HG03460 (cell line): ENCODE results near the gene ROPN1B.
"Not testable (repeated sequence)": the region's sequence is repeated elsewhere in the genome, so short reads cannot be mapped to it uniquely, and the experiment has no call there.

Source experiments
- ATAC-seq: cut with Tn5 transposase; IDR thresholded peaks from one replicate; pipeline ENCODE4 v1.9.1; 2021; ENCODE audit not compliant: unreplicated experiment

The ROPN1B gene

DNA sequence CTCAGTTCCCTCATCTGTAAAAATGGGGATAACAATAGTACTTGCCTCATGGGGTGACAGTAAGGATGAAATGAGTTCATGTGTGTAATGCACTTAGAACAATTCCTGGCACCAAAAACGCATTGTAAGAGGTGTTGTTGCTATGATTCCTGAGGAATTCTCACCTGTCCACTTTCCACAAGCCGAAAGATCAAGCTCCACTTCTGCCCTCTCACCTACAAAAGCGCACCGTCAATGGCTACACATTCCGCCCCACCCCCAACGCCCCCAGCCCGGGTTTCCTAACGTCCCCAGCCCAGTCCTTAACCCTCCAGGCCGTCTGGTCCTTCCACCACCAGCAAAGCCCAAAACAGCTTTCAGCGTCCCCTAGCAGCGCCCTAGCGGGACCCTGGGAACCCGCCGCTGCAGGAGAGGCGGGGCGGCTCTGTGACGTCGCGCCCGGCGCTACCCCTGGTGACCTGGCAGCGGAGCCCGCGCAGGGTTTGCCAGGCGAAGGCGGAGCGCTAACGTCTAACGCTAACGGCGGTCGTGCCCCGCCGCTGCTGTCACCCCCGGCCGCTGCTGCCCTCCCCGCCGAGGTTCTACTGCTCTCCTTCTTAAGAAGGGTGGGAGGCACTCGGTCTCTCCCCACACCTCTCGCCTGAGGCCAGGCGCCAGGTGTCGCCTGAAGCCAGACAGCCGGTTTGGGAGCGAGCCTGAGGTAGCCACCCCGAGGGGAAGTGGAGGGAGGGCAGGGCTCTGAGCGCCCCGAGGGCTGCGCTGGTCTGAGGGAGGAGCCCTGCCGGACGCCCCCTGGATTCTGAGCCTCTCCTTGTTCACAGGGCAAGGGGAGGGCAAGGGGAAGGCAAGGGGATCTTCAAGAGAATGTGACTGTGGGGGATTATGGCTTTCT lies at the start of gene ROPN1B:
Gene ROPN1B (plus strand): TSS at position 478 of the 892 bp plus-strand sequence. CDS start 2,877 bp downstream, outside the sequence.
- ATAC-seq, result not testable (repeated sequence)

DNA sequence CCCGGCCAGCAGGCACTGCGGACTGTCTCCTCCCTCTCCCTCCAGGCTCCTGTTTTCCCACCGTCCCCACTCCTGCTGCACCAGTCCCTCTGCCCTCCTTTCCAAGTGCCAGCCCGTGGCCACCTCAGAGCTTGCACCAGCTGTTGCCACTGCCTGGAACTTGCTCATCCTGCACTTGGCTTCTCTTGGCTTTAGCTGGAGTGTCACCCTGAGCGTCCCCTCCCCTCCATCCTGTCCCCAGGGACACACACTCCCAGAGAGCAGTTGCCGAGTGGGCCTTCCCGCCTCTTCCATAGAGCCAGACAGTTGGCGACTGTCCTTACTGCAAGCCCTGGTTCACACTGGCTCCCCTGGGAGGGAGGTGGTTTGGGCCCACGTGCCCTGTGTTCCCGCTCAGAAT lies 48.8 kb upstream of the ROPN1B start:
- ATAC-seq, result not testable (repeated sequence)

DNA sequence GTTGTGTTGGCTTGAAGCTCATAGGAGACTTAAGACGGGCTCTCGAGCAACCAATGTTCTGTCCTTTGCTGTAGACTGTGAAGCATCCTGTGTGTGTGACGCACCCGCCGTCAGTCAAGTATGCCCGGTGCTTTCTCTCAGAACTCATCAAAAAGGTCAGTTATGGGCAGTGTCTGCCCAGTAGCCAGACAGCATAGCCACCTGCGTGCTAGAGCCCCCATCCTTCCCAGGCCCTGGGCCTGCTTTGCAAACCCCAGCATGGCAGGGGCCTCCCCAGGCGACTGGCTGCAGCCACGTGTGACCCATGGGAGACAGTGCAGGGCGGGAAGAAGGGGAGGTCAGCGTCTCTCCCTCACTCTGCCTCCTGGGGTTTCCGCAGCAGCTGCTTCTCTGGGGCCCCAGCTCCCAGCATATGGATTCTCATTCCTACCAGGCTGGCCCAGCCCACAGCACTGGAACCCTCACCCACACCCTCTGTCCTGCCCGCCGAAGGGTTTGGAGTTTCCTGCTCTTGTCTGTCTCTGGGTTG lies 48.2 kb upstream of the ROPN1B start:
- not testable (repeated sequence) for ATAC-seq

DNA sequence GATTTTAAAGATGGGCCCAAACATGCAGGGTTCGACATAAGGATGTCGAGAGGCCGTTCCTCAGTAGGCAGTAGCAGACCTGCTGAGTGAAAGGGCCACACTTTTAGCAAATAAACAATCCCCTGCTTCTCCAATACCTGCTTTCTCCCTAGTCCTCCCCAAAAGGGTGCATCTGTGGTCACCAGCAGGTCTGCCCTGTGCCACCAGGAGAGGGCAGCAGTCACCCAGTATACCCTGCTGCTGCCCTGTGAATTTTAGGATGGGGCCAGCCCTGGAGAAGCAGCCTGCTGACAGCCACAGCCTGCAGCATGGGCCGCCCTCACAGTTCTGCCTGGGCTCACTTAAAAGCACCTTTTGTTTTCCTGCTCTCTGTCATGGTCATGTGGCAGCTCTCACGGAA lies 47.3 kb upstream of the ROPN1B start:
- not testable (repeated sequence) for ATAC-seq

DNA sequence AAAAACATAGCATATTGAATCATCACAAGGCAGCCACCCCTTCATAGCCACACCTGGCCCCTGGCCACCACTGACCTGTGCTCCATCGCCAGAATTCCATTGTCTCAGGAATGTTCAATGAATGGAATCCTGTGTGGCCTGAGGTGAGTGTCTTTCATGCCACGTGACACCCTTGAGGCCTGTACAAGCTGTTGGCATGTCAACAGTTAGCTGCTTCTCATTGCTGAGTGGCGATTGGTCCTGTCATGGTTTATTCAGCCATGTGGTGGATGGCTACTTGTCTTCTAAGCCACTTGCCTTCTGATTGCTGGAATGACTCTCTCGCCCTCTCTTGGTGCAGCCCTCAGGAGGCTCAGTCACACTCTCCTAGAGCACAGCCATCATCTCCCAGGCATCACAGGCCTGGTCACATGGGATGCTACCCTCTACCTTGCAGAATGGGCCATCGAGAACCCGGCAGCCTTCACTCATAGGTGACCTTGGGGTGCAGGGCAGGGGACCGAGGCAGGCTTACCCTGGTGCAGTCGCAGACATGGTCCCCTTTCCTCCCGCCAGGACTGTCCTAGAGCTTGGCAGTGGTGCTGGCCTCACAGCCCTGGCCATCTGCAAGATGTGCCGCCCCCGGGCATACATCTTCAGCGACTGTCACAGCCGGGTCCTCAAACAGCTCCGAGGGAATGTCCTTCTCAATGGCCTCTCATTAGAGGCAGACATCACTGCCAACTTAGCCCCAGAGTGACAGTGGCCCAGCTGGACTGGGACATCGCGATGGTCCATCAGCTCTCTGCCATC lies 45.5 kb upstream of the ROPN1B start:
- ATAC-seq, result not testable (repeated sequence)

DNA sequence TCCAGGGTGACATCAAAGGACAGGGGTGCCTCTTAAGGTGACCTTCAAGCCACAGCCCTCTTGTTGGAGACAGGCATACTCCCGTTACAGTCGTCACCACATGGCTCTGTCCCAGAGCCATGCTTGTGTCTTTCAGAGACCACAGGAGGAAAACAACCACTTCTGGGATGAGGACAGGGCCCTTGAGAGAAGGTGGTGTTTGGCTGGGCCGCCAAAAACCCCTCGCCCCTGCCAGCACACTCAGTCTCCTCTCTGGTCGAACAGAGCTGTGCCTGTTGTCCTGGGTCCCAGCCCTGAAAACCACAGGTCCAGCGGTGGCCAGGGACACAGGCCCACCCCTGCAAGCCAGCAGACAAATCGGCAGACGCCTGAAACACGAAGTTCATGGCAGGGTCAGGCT lies 44.7 kb upstream of the ROPN1B start:
- ATAC-seq, result not testable (repeated sequence)

DNA sequence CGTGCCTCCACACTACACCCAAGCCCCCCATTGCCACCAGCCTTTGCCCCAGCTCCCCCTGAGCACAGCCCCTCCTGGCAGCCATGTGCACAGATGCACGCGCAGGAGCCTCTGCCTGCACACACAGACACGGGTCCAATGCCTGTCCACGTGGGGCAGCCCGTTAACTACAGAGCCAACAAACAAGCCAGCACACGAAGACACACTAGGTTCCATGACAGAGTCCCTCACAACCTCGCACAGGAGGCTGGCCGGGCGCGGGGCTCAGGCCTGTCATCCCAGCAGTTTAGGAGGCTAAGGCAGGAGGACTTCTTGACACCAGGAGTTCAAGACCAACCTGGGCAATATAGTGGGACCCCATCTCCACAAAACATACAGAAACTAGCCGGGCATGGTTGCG lies 43.3 kb upstream of the ROPN1B start:
- not testable (repeated sequence) for ATAC-seq

DNA sequence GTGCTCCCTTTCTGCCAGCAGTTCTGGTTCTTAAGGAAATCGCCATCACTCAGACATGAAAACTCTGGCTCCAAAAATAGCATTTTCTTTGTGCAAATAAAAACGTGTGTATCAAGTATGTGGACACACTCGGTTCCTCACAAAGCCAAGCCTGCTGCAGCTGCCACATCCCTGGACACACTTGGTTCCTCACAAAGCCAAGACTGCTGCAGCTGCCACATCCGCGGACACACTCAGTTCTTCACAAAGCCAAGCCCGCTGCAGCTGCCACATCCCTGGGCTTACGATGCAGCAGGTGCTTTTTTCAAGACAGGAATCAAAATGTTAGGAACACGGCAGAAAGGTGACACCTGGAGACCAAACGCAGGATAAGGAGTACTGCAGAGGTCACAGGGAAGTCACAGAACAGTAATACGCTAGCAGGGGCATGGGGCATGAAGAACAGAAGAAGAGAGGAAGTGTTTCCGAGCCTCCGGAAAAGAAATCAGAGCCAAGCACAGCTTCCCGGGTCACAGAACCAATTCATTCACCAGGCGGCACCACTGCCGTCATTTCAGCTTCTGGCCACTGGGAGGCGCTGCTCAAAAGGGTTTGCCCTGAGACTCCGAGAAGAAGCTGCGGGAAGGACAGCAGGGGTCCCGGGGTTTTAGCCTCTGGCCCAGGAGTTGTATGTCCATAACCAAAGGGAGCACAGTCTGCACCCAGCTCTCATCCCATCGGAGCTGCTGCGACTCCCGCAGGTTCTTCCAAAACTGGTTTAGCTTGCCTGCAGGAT lies 40.0 kb upstream of the ROPN1B start:
- ATAC-seq, result not testable (repeated sequence)

DNA sequence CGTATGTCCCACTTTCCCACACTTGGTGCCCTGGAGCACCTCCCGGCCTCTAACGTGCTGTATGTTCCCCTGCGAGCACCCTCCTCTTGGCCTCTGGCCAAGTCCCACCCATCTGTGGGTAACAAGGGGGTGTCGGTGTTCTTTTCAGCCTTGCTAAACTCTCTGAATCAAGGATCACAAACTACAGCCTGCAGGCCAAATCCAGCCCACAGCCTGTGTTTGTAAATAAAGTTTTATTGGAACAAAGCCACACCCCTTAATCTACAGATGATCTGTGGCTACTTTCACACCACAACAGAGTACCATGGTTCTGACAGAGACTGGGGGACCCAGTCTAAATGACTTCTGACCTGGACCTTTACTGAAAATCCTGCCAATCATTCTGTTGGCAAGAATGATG lies 39.2 kb upstream of the ROPN1B start:
- not testable (repeated sequence) for ATAC-seq

DNA sequence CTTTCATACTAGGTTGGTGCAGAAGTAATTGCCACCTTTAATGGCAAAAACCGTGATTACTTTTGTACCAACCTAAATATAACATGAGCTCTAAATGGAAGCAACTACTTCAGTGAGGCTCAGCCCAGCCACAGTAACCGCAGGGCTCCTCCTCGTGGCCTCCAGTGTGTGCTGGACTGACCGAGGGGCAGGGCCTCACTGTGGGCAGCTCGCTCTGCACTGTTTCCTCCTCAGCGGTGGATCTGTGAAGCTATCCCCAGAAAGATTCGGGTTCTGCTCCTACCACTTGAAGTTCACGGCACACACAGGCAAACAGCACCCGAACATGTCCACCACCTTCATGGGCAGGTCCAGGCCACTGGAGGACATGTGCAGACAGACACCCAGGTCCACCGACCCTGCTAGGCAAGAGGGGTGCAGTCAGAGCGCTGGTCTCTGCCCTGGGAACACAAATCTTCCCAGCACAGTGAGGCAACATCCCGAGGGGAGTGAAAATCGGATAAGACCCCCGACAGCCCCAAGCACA lies 37.6 kb upstream of the ROPN1B start:
- not testable (repeated sequence) for ATAC-seq

DNA sequence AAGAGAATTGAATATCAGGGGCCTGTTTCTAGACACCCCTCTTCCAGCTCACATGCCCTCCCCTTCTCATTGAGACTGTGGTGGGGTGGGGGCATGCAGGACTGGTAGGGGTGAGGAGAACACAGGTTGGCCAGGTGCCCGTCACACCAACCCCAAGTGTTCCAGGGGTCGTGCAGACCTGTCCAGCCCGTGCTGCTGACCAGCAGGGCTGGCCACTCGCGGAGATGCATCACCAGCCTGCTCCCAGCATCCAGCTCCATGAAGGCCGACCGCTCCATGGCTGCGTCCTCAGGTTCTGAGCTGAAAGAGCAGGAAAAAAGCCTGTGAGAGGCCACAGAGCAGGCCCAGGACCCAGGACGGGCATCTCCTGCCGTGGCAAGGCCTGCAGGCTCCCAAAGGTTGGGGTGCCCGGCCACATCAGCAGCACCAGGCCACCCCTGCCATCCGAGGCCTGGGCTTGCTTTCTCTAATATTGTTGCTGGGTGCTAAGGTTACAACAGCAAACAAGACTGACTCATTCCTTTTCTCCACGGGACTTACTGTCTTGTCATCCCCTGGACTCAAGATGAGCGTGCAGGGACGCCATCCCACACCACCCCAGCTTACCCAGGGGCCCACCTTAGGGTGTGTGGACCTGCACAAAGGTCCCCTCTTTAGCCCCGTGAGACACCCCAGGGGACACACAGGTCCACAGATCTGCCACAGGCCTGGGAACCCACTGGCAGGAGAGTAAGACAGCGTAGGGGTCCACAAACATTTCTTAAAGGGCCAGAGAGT lies 35.4 kb upstream of the ROPN1B start:
- ATAC-seq, result not testable (repeated sequence)

DNA sequence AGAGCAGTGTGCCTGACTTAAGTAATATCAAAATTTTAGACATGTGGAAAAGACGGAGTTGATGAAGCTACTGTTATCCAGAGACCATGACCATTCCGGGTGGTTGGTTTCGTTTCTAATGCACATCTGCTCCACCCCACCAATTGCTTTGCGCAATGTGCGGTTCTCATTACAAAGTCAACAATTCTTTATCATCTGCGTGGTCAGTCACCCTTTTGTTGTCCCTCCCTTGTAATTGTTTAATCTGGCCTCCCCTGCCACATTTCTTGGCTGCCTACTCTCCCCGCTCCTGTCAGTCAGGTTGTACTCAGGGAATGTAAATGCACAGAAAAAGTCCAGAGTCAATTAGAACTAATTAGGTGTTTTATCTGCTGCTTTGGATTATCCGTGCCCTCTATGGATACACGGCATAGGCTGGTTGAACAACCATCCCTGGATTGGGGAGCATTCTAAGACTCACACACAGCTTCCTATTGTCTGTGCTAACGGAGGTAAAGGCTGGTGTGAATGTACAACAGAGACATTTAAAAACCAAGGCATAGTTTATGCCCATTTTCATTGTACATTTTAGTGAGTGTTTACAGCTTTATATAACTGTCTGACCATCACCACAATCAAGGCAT lies 33.6 kb upstream of the ROPN1B start:
- ATAC-seq, result not testable (repeated sequence)

DNA sequence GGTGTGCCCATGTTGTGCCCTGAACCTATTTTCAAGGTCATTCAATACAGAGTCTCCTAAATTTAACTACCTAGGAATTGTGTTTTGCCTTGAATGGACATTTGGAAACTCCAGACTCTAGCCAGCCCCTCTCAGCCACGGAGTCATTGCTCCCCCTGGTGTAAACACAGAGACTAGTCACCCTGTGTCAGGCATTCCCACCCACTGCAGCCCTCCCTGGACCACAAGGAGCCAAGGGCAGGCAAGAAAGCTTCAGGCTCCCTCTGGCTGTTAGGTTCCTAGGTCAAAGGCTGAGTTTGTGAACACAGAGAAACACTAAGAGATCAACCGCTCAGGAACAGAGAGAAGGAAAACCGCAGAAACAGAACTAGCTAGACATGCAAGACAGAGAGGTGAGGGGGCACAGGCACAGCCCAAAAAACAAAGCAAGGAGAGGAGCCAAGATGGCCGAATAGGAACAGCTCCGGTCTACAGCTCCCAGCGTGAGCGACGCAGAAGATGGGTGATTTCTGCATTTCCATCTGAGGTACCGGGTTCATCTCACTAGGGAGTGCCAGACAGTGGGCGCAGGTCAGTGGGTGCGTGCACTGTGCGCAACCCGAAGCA lies 32.7 kb upstream of the ROPN1B start:
- not testable (repeated sequence) for ATAC-seq

DNA sequence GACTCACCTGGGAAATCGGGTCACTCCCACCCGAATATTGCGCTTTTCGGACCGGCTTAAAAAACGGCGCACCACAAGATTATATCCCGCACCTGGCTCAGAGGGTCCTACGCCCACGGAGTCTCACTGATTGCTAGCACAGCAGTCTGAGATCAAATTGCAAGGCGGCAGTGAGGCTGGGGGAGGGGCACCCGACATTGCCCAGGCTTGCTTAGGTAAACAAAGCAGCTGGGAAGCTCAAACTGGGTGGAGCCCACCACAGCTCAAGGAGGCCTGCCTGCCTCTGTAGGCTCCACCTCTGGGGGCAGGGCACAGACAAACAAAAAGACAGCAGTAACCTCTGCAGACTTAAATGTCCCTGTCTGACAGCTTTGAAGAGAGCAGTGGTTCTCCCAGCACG lies 32.1 kb upstream of the ROPN1B start:
- ATAC-seq, result not testable (repeated sequence)

DNA sequence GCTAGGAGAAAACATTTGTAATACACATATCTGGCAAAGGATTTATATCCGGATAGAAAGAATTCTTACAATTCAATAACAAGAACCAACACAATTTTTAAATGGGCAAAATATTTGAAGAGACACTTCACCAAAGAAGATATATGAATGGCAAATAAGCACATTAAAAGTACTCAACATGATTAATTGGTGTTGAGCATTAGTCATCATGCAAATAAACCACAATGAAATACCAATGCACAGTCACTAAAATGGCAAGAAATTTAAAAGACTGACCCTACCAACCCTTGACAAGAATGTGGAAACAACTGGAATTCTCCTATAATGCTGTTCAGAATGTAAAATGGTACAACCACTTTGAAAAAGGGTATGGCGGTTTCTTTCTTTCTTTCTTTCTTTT lies 21.2 kb upstream of the ROPN1B start:
- ATAC-seq, result not testable (repeated sequence)

DNA sequence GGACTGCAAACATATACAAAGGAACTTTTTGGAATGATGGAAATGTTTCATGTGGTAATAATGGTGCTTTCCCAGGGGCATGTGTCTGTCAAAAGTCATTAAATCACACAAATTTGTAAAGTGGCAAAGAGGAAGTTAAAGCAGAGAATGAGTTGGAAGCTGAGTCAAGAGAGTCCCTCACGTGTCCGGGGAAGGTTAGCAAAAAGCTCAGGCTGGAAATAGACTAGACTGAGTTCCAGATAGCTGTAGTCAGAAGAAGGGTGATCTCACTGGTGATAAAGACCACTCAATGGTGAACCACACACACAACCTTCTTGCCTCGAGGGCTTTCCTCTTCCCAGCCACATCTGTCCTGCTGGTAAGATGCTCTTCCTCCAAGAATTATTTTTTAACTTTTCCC lies 20.1 kb upstream of the ROPN1B start:
- ATAC-seq, result not testable (repeated sequence)

DNA sequence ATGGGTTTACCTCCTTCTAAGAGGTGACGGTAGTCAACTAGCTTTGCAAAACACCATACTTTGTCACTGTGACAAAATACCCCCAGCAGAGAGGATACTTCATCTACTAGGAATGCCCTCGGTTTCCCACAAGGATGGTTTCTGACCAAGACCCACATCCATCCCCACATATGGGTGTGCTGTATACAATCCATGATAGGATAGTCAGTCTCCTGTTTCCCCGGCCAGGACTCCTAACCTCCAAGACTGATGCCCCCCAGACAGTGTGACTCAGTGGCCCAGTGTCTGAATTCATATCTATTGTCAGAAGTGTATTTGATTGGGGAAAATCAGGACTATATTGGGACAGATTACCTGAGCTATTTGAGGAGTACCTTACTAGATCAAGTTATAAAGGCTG lies 17.8 kb upstream of the ROPN1B start:
- not testable (repeated sequence) for ATAC-seq

DNA sequence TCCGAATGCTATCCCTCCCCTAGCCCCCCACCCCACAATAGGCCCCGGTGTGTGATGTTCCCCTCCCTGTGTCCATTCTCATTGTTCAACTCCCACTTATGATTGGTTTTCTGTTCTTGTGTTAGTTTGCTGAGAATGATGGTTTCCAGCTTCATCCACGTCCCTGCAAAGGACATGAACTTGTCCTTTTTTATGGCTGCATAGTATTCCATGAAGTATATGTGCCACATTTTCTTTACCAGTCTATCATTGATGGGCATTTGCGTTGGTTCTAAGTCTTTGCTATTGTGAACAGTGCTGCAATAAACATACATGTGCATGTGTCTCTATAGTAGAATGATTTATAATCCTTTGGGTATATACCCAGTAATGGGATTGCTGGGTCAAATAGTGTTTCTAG lies 12.0 kb upstream of the ROPN1B start:
- ATAC-seq, result not testable (repeated sequence)
